Activated T-helper 2 cell treated with anti-CD3 and anti-CD28 coated beads, Interferon-gamma antibody, Interleukin-2, Interleukin-4, amounts not matched to agents 10 μg/mL and 5 μg/mL and 100 μg/mL, durations not matched to agents 14 hours and 24 hours and 36 hours (primary cell): ENCODE measurements around the gene OCA2. TPM values are rescaled to one million over a fixed set of nuclear protein-coding genes. Genes with fewer than 3 reads are reported as not detected.

Source experiments
- DNase-seq: peaks from one replicate; pipeline ENCODE4 v3.0.0; 2021; ENCODE audit warnings: low spot score
- H3K27ac Mint-ChIP-seq: one replicate; pipeline ENCODE4 v1.8.0; 2021; ENCODE audit warnings: mixed read lengths
- H3K27me3 Mint-ChIP-seq: one replicate; pipeline ENCODE4 v1.8.0; 2021; ENCODE audit warnings: low read depth, mixed read lengths
- H3K36me3 Mint-ChIP-seq: one replicate; pipeline ENCODE4 v1.8.0; 2021; ENCODE audit warnings: low read depth, mixed read lengths
- H3K4me1 Mint-ChIP-seq: one replicate; pipeline ENCODE4 v1.8.0; 2021; ENCODE audit warnings: low read depth, mixed read lengths
- H3K4me3 Mint-ChIP-seq: one replicate; pipeline ENCODE4 v1.8.0; 2021; ENCODE audit warnings: low read depth, mild to moderate bottlenecking, moderate library complexity, mixed read lengths
- H3K9me3 Mint-ChIP-seq: one replicate; pipeline ENCODE4 v1.8.0; 2021; ENCODE audit warnings: mixed read lengths
- intact Hi-C: fragments of 100-400 bp; cut with micrococcal nuclease; formaldehyde crosslinking; loops from one replicate; pipeline ENCODE4 v1.15.1; 2023
- total RNA-seq: library from RNA; stranded (reverse); gene quantifications from 2 replicates; pipeline ENCODE4 v1.2.3, GENCODE V29; 2022

OCA2 gene
- total RNA-seq, 1 donor from 2014 or later: not detected

DNA sequence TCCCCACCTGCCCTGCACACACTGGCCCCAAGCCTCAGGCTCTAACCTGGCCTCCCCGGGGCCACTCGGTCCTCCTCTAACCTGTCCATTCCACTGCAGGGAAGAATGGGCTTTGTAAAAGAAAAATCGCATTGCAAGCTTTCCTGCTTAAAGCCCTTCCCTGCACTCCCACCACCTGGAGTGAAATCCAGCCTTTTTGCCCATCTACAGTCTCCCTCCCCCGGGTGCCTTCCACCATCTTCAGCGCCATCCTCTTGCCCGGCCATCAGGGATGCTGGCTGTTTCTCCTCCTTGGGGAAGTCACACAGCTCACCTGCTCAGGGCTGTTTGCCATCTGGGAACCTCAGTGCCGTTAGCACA lies 266.9 kb downstream of the OCA2 start:
- no peaks in the 10 kb centered on the region for H3K4me1 Mint-ChIP-seq
- H3K27ac Mint-ChIP-seq: no peak overlapping the region
- peaks cover 10% of the 10 kb centered on the region for H3K9me3 Mint-ChIP-seq
- no peak overlapping the region for H3K4me3 Mint-ChIP-seq
- intact Hi-C loops: no loop called here
- no peaks in the 10 kb centered on the region for H3K27me3 Mint-ChIP-seq
- no peak for DNase-seq
- H3K36me3 Mint-ChIP-seq: no peaks in the 10 kb centered on the region

DNA sequence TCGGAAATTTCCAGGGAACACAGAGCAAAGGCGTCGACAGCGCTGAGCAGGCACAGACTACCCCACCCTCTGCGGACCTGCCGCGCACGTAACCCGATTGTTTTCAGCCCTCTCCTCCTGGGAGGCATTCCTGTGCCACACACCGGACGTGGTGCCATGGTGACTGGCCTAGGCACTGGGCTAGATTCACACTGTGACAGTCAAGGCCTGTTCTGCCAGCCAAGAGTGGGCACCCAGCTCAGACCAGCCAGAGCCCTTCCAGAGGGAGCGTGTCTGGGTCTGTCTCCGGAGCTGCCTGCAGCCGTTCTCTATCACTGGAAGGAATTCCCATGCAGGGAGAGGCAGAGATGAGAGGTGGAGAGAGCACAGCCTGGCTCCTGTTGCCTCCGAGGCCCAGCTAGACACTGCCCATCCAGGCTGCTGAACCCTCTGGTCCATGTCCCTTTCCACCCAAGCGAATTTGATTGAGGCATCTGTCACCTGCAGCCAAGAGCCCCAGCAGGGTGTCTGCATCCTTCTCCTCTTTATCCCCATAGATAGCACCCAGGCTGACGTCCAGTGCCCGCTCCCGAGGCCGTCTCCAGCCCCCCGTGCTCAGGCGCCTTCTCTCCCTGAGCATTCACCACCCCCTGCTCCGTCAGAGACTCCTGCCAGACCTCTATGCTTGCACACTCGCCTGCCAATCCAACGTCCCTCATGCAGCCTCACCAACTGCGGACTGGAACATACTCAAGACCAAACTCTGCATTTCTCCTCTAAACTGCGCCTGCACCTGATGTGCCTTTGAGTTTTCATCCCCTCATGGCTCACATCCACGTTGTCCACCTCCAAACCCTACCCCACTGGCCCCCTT lies 267.5 kb downstream of the OCA2 start:
- intact Hi-C loops: no loop called here
- Mint-ChIP-seq H3K27ac (no peak overlapping the region), H3K4me1 (no peaks in the 10 kb centered on the region), H3K4me3 (no peak overlapping the region), H3K9me3 (peaks cover 15% of the 10 kb centered on the region), H3K36me3 (no peaks in the 10 kb centered on the region), H3K27me3 (no peaks in the 10 kb centered on the region)
- no peak for DNase-seq

DNA sequence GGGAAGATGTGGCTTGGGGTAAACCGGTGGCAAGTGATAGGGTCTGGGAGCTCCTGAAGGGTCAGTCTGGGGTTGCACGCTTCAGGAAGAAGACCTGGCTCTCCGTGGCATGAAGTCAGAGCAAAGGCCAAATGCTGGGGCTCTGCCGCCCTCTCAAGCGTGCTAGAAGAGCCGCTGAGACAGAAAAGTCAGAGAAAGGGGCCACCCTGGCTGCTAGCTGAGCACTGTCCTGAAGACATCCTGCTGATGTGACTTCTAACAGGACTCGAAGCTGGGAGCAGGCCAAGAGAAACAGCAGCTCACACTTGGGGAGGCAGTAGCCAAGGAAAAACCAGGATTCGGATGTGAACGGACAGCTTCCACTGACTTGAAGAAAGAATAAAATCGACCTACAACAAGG lies 270.4 kb downstream of the OCA2 start:
- H3K9me3 Mint-ChIP-seq: peaks cover 9% of the 10 kb centered on the region
- intact Hi-C loops: no loop called here
- DNase-seq: no peak
- no peak overlapping the region for H3K27ac Mint-ChIP-seq
- no peaks in the 10 kb centered on the region for H3K36me3 Mint-ChIP-seq
- H3K27me3 Mint-ChIP-seq: no peaks in the 10 kb centered on the region
- no peaks in the 10 kb centered on the region for H3K4me1 Mint-ChIP-seq
- H3K4me3 Mint-ChIP-seq: no peak overlapping the region

DNA sequence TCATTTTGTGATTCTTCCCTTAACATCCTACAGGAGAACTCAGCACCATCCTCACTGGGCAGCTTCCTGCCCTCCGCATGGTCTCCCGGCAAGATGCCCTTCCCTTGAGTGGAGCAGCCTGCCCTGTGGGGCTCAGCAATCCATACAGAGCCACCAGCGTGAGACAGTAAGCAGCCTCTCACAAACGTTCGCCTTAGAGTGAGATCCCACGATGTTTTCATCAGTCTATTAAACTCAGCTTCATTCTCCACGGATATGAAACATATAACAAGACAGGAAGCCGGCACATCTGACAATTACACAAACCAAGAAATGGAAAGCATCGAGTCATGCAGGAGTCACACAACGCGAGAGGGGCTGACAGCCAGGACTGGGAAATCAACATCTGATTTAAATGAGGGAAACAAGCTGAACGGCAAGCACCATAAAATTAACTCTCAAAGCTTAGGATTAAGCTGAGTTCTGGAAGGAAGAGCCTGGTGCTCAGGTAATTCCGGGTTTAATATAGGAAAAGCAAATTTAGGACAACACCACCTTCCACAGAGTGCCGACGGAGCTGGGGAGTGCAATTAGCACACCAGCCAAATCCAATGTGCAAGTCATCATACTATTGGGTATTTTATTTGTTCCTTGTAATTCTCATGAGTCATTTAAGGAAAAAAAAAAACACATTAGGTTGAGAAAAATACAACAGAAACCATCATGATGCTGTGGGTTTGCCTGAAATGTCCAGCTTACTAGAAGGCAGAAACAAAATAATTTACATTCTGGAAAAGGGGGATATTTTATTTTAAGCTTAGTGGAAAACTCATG lies 272.0 kb downstream of the OCA2 start:
- H3K9me3 Mint-ChIP-seq: peaks cover 5% of the 10 kb centered on the region
- no peak for DNase-seq
- no peaks in the 10 kb centered on the region for H3K4me1 Mint-ChIP-seq
- intact Hi-C loops: no loop called here
- H3K27ac Mint-ChIP-seq: no peak overlapping the region
- H3K4me3 Mint-ChIP-seq: no peak overlapping the region
- no peaks in the 10 kb centered on the region for H3K27me3 Mint-ChIP-seq
- H3K36me3 Mint-ChIP-seq: no peaks in the 10 kb centered on the region

DNA sequence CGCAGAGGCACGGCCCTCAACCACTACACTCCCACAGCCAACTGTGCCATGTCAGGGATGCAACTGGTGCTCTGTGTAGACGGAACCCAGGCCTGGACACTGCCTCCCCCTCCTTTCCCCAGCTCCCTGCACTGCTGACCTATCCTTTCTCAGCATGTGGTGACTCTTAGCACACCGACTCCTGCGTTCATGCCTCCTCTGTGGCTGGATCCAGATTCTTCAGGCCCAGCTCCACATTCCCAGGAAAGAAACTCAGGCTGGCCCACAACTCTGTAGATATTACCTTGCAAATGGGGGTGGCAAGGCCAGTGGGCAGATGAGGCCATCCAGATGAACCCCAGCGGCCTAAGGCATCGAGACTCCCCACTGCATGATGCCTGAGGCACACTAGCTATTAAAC lies 272.7 kb downstream of the OCA2 start:
- H3K36me3 Mint-ChIP-seq: no peaks in the 10 kb centered on the region
- H3K9me3 Mint-ChIP-seq: peaks cover 11% of the 10 kb centered on the region
- H3K4me3 Mint-ChIP-seq: no peak overlapping the region
- no peak overlapping the region for H3K27ac Mint-ChIP-seq
- H3K4me1 Mint-ChIP-seq: no peaks in the 10 kb centered on the region
- intact Hi-C loops: no loop called here
- DNase-seq: no peak
- H3K27me3 Mint-ChIP-seq: no peaks in the 10 kb centered on the region

DNA sequence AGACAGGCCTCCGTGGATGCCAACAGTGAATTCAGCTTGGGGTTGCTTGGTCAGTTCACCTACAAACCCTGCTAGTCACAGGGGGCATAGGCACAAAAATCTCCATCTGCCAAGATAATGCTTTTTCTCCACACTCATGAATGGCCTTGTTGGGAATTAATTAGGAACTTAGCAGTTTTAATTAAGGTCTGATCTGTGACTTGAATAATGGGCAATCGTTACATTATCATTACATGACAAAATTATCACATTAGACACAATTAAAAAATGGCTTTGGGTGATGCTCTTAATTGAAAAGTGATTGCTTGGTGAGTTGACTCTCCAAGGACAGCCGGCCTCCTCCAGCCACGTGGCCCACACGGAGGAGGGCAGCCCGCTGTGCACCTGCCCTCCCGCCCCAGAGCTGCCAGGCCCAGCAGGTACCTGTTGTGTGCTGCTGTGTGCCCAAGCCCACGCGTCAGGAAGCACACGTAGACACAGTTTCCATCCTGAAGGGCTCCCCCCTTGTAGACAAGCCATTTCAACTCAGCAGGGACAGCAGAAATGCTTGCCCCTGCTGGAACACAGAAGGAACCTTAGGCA lies 274.2 kb downstream of the OCA2 start:
- no peak for DNase-seq
- Mint-ChIP-seq H3K9me3 (peaks cover 15% of the 10 kb centered on the region), H3K36me3 (no peaks in the 10 kb centered on the region), H3K4me1 (no peaks in the 10 kb centered on the region), H3K27me3 (no peaks in the 10 kb centered on the region), H3K4me3 (no peak overlapping the region), H3K27ac (no peak overlapping the region)
- intact Hi-C loops: no loop called here

DNA sequence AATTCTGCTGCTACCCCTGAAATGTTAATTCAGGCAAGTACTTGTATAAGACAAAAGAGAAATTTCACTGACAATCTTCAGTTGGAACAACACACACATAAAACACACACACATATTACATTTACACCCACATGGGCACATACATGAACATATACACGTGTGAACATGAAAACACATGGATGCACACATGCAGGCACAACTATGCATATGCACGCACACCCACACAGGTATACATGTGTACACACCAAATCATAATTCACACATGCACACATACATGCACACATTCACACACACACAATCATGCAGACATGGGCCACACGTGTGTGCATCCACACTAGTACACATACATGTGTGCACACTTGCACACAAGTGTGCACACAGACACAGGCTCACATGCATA lies 277.8 kb downstream of the OCA2 start:
- peaks cover 29% of the 10 kb centered on the region for H3K9me3 Mint-ChIP-seq
- H3K4me1 Mint-ChIP-seq: no peaks in the 10 kb centered on the region
- H3K36me3 Mint-ChIP-seq: no peaks in the 10 kb centered on the region
- no peak for DNase-seq
- H3K27ac Mint-ChIP-seq: no peak overlapping the region
- intact Hi-C loops: no loop called here
- no peak overlapping the region for H3K4me3 Mint-ChIP-seq
- no peaks in the 10 kb centered on the region for H3K27me3 Mint-ChIP-seq

DNA sequence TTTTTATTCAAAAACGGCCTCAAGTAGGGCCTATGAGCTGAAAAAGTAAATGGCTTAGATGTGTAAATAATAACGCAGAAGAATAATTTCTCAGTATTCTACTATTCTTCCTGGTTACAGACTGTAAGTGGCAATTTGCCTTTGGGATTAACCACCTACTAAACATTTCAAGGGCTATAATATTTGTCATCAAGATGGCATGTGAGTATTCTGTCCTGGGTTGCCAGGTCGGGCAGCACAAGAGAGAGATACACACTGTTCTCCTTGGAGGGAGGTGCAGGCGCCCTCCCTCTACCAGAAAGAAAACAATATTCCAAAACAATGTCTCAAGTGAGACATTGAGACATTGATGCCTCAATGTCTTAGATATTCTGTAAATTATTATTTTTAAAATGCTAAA lies 278.4 kb downstream of the OCA2 start:
- intact Hi-C loops: no loop called here
- no peaks in the 10 kb centered on the region for H3K36me3 Mint-ChIP-seq
- H3K27me3 Mint-ChIP-seq: no peaks in the 10 kb centered on the region
- no peak for DNase-seq
- H3K4me3 Mint-ChIP-seq: no peak overlapping the region
- no peak overlapping the region for H3K27ac Mint-ChIP-seq
- peaks cover 30% of the 10 kb centered on the region for H3K9me3 Mint-ChIP-seq
- H3K4me1 Mint-ChIP-seq: no peaks in the 10 kb centered on the region

DNA sequence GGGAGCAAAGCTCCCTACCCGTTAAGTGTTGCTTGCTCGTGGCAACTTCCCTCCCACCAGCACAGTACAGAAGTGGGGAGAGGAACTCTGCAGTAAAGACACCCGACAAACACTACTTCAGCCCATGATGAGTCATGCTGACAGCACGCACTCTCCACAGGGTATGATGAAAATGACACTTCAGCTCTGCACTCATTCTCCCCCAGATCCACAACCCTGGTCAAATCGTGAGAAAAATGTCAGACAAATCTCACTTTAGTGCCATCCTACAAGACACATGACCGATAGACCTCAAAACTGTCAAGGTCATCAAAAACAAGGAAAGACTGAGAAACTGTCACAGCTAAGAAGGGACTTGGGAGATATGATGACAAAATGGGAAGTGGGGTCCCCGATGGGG lies 278.9 kb downstream of the OCA2 start:
- Mint-ChIP-seq H3K9me3 (peaks cover 30% of the 10 kb centered on the region), H3K27me3 (no peaks in the 10 kb centered on the region), H3K4me3 (no peak overlapping the region), H3K4me1 (no peaks in the 10 kb centered on the region), H3K27ac (no peak overlapping the region), H3K36me3 (no peaks in the 10 kb centered on the region)
- no peak for DNase-seq
- intact Hi-C loops: no loop called here

DNA sequence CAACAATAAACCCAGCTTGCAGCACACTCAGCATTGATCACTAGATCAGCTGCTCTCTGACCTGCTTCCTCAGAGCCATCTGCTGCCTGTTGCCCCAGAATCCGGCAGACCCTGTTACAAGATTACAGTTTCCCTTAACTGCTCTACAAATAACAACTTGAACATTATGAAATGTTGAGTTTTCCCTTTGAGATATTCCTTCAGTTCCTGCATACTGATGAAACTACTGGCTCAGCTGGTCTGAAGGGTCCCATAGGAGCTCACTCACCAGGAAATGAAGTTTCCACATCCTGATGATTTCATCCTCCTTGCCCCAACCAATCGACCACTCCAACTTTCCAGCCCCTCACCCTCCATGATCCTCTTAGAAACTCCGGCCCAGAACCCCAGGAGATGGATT lies 281.9 kb downstream of the OCA2 start:
- Mint-ChIP-seq H3K36me3 (no peaks in the 10 kb centered on the region), H3K27me3 (no peaks in the 10 kb centered on the region), H3K9me3 (peaks cover 30% of the 10 kb centered on the region), H3K4me1 (no peaks in the 10 kb centered on the region), H3K4me3 (no peak overlapping the region), H3K27ac (no peak overlapping the region)
- DNase-seq: no peak
- intact Hi-C loops: no loop called here

DNA sequence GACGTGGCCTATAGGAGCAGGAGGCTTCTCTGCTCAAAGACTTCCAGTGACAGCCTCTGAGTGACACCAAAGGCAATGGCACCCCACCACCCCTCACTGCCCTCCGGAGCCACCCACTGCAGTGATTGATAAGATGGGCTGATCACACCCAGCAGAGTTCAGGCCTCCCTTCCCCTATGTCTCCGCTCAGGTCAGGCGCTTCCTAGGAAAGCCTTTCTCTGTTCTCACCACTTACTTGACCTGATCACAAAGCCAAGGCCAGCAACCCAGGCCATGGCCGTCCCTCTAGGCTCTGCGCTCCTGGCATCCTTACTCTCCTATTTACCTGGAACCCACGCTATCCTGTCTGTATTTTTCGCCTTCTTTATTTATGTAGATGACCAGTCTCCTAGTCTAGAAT lies 282.3 kb downstream of the OCA2 start:
- Mint-ChIP-seq H3K9me3 (peaks cover 28% of the 10 kb centered on the region), H3K4me3 (no peak overlapping the region), H3K4me1 (no peaks in the 10 kb centered on the region), H3K36me3 (no peaks in the 10 kb centered on the region), H3K27ac (no peak overlapping the region), H3K27me3 (no peaks in the 10 kb centered on the region)
- DNase-seq: no peak
- intact Hi-C loops: no loop called here

DNA sequence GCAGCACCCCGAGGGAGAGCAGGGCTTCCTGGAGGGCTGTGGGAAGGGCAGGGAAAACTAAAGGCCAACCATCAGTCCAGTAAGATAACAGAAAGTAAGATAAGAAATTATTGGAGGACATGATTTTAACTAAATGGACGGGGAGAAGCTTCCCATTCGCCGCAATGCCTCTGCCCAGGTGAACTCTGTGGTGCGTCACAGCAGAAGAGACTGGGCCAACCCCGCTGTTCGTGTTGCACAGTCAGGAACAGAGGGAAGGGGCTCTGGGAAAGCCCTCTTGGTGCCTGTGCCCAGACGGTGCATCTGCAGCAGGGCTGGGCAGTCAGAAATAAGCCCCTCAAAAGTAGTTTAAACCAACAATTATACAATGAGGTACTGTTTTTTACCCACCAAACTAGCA lies 284.1 kb downstream of the OCA2 start:
- H3K4me3 Mint-ChIP-seq: no peak overlapping the region
- no peaks in the 10 kb centered on the region for H3K27me3 Mint-ChIP-seq
- intact Hi-C loops: no loop called here
- H3K4me1 Mint-ChIP-seq: no peaks in the 10 kb centered on the region
- no peaks in the 10 kb centered on the region for H3K36me3 Mint-ChIP-seq
- H3K9me3 Mint-ChIP-seq: peaks cover 20% of the 10 kb centered on the region
- H3K27ac Mint-ChIP-seq: no peak overlapping the region
- DNase-seq: no peak

DNA sequence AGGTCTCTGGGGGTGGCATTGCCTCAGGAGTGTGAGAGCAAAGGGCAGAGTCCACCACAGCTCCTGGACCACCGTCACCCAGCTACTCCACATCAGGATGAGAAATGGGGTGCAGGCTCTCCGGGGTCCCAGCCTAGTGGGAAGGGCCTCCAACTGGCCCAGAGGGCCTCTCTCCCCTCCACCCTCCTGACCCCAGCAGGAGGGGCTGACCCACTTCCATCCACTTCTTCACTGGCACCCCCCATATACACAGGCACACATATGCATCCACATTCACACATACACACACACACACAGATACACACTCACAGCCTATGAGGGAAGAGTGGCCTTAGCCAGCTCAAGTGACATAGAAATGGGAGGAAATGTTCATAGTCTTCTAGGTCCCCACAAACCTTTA lies 286.0 kb downstream of the OCA2 start:
- no peaks in the 10 kb centered on the region for H3K27me3 Mint-ChIP-seq
- H3K9me3 Mint-ChIP-seq: peaks cover 29% of the 10 kb centered on the region
- DNase-seq: no peak
- no peaks in the 10 kb centered on the region for H3K4me1 Mint-ChIP-seq
- H3K4me3 Mint-ChIP-seq: no peak overlapping the region
- intact Hi-C loops: no loop called here
- H3K36me3 Mint-ChIP-seq: no peaks in the 10 kb centered on the region
- no peak overlapping the region for H3K27ac Mint-ChIP-seq
